GM11168 (cell line): ENCODE results near the gene SAXO1.
"Not testable (repeated sequence)": the region's sequence is repeated elsewhere in the genome, so short reads cannot be mapped to it uniquely, and the experiment has no call there.

Experiments used
- in situ Hi-C: fragments of 300-500 bp; cut with MboI; formaldehyde crosslinking; loops from one replicate; pipeline ENCODE4 v1.12.0; 2022; ENCODE audit warnings: low sequenced_read_pairs; ENCODE audit not compliant: unreplicated experiment

Gene SAXO1

GRCh38 chr9:19009391-19009965 is 23.5 kb downstream of the SAXO1 start:
- in situ Hi-C loops = no loop called here

GRCh38 chr9:19000133-19000532 is 32.9 kb downstream of the SAXO1 start:
- in situ Hi-C loops = no loop called here

GRCh38 chr9:18999173-18999785 is 33.7 kb downstream of the SAXO1 start:
- in situ Hi-C loops = no loop called here

- in situ Hi-C loops = no loop called here
Observed at GRCh38 chr9:18997151-18997550, 35.9 kb downstream of the SAXO1 start.

- in situ Hi-C loops = no loop called here
Observed at GRCh38 chr9:18996211-18996610, 36.8 kb downstream of the SAXO1 start.

- in situ Hi-C loops = no loop called here
Observed at GRCh38 chr9:18994263-18994916, 38.6 kb downstream of the SAXO1 start.

GRCh38 chr9:18991197-18991596 is 41.8 kb downstream of the SAXO1 start:
- in situ Hi-C loops = not testable (repeated sequence)

GRCh38 chr9:18990494-18990893 is 42.5 kb downstream of the SAXO1 start:
- in situ Hi-C loops = no loop called here

GRCh38 chr9:18989865-18990264 is 43.1 kb downstream of the SAXO1 start:
- in situ Hi-C loops = no loop called here

- in situ Hi-C loops = no loop called here
Observed at GRCh38 chr9:18989097-18989496, 43.9 kb downstream of the SAXO1 start.

GRCh38 chr9:18988003-18988402 is 45.0 kb downstream of the SAXO1 start:
- in situ Hi-C loops = no loop called here

- in situ Hi-C loops = no loop called here
Observed at GRCh38 chr9:18985996-18986395, 47.0 kb downstream of the SAXO1 start.

GRCh38 chr9:18985464-18985951 is 47.5 kb downstream of the SAXO1 start:
- in situ Hi-C loops = no loop called here

- in situ Hi-C loops = no loop called here
Observed at GRCh38 chr9:18982262-18982620, 50.8 kb downstream of the SAXO1 start.

GRCh38 chr9:18981476-18982261 is 51.3 kb downstream of the SAXO1 start:
- in situ Hi-C loops = no loop called here

GRCh38 chr9:18980189-18980588 is 52.8 kb downstream of the SAXO1 start:
- in situ Hi-C loops = no loop called here

- in situ Hi-C loops = no loop called here
Observed at GRCh38 chr9:18979367-18979766, 53.6 kb downstream of the SAXO1 start.

GRCh38 chr9:18978188-18978587 is 54.8 kb downstream of the SAXO1 start:
- in situ Hi-C loops = no loop called here

GRCh38 chr9:18976709-18977531 is 56.1 kb downstream of the SAXO1 start:
- in situ Hi-C loops = no loop called here

- in situ Hi-C loops = no loop called here
Observed at GRCh38 chr9:18976221-18976708, 56.7 kb downstream of the SAXO1 start.
